CD4-positive, alpha-beta memory T cell (primary cell): Measurements from ENCODE around the gene NPC2. TPM values are rescaled to one million over a fixed set of nuclear protein-coding genes. Genes with fewer than 3 reads are reported as not detected.

Experiments
- CTCF ChIA-PET: fragments of 350-600 bp; sonication (Branson Sonifier 250); formaldehyde crosslinking; loops from one replicate; lab custom pipeline; 2021; ENCODE audit warnings: inconsistent platforms; ENCODE audit not compliant: partially characterized antibody; lab: Charles Lee
- POLR2A ChIA-PET: fragments of 350-600 bp; sonication (Branson Sonifier 250); formaldehyde crosslinking; loops from one replicate; lab custom pipeline; 2021; ENCODE audit not compliant: partially characterized antibody; lab: Charles Lee
- DNase-seq, 5 donors: peaks; one replicate each; pipeline versions ENCODE4 v3.0.0 to v3.0.0-alpha.2; 2020 to 2022; ENCODE audit warnings: mixed read lengths in 1 of 5
- H3K27ac ChIP-seq: one replicate; pipeline ENCODE4 v1.7.0; 2013; ENCODE audit warnings: low read depth, low read length
- H3K27me3 ChIP-seq: 2 replicates; pipeline ENCODE4 v1.7.0; 2013; ENCODE audit warnings: mild to moderate bottlenecking, low read length, moderate library complexity; ENCODE audit not compliant: insufficient read depth
- H3K36me3 ChIP-seq: 2 replicates; pipeline ENCODE4 v1.7.0; 2013; ENCODE audit warnings: mild to moderate bottlenecking, low read length, moderate library complexity; ENCODE audit not compliant: insufficient read depth
- H3K4me1 ChIP-seq: 2 replicates; pipeline ENCODE4 v1.7.0; 2013; ENCODE audit warnings: mild to moderate bottlenecking, low read length, moderate library complexity; ENCODE audit not compliant: insufficient read depth
- H3K4me3 ChIP-seq, 2 donors: one replicate each; pipeline ENCODE4 v1.7.0; 2013; ENCODE audit warnings: low read length in 2 of 2, mild to moderate bottlenecking in 1 of 2
- H3K9me3 ChIP-seq, 2 donors: one replicate each; pipeline ENCODE4 v1.7.0; 2013; ENCODE audit warnings: low read length in 2 of 2, control low read depth in 1 of 2; ENCODE audit not compliant: control insufficient read depth in 1 of 2
- H3K27ac Mint-ChIP-seq, 7 donors: one replicate each; pipeline ENCODE4 v1.8.0; 2020 to 2021; ENCODE audit warnings: mixed read lengths in 7 of 7, mild to moderate bottlenecking in 6 of 7, inconsistent platforms in 3 of 7, moderate library complexity in 3 of 7
- H3K27me3 Mint-ChIP-seq, 2 donors: one replicate each; pipeline ENCODE4 v1.8.0; 2020 to 2021; ENCODE audit warnings: mixed read lengths in 2 of 2
- H3K36me3 Mint-ChIP-seq, 2 donors: one replicate each; pipeline ENCODE4 v1.8.0; 2020 to 2021; ENCODE audit warnings: mixed read lengths in 2 of 2, inconsistent platforms in 1 of 2, mild to moderate bottlenecking in 1 of 2
- H3K4me1 Mint-ChIP-seq, 4 donors: one replicate each; pipeline ENCODE4 v1.8.0; 2020 to 2021; ENCODE audit warnings: mixed read lengths in 4 of 4, mild to moderate bottlenecking in 1 of 4
- H3K4me3 Mint-ChIP-seq, 8 donors: one replicate each; pipeline ENCODE4 v1.8.0; 2020 to 2021; ENCODE audit warnings: mixed read lengths in 8 of 8, mild to moderate bottlenecking in 7 of 8, moderate library complexity in 6 of 8, inconsistent platforms in 3 of 8
- H3K9me3 Mint-ChIP-seq, 8 donors: one replicate each; pipeline ENCODE4 v1.8.0; 2020 to 2021; ENCODE audit warnings: mixed read lengths in 8 of 8, mild to moderate bottlenecking in 5 of 8, inconsistent platforms in 3 of 8, moderate library complexity in 1 of 8
- intact Hi-C: fragments of 100-400 bp; cut with micrococcal nuclease; formaldehyde crosslinking; loops from one replicate; pipeline ENCODE4 v1.15.1; 2023
- polyA plus RNA-seq, 2 donors: library from polyadenylated mRNA; unstranded; fragments of 300-500 nt; fragmentation: Illumina TruSeq; gene quantifications; one replicate each; pipeline ENCODE4 v1.2.3, GENCODE V29; 2021
- total RNA-seq, 2 experiments: library from RNA; stranded (reverse); gene quantifications; one replicate each; pipeline ENCODE4 v1.2.3, GENCODE V29; 2021

Gene NPC2
- total and polyA plus RNA-seq, 4 experiments from 2014 or later = 50.9 to 89.9 (median 68.8) TPM

DNA sequence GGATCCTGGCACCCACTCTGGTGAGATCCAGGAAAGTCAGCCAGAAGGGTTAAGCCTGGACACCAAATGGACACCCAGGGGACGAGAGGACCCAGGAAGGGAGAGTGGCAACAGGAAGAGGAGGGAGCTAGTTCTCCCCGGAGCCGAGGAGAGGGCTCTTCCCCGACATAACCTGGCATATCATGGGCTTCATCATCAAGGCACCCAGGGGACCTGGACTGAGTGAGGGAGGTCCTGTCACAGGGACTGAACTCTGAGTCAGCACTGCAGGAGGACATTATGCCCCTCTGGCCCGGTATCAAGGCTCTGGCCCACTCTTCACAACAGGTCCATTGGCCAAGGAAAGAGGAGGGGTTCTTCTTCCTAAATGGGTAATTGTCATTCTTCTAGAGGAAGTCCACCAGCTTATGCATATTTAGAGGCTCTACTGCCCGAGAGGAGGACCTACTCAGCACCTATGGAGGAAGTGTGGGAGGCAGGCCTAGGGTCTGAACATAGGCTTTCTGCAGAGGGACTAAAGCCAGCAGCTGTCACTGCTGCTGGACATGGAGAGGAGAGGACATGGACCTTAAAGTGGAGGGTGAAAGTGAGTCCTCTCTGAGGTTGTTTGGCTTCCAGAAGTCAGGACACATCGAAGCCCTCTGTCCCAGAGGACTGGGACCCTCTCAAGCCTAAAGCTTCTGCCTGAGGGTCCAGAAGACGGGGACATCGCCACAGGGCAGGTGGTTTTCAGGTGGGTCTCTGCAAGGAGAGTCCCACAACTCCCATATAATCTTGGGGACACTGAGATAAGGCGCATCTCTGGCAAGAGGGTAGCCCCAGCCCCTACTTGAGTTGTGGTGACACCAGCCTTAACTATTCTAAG is 19.1 kb upstream of the NPC2 start:
- Mint-ChIP-seq H3K9me3 (peaks cover 0 to 2% (median 0%) of the 10 kb centered on the region in 8 donors), H3K4me3 (no peak overlapping the region), H3K36me3 (no peaks in the 10 kb centered on the region), H3K4me1 (peaks cover 0 to 19% (median 11%) of the 10 kb centered on the region in 4 donors), H3K27me3 (peaks cover 0 to 18% of the 10 kb centered on the region in 2 donors), H3K27ac (no peak overlapping the region)
- intact Hi-C loops = no loop called here
- H3K9me3 ChIP-seq = no peaks in the 10 kb centered on the region
- H3K4me3 ChIP-seq = no peak overlapping the region
- ChIA-PET POLR2A (no interaction called here), CTCF (interaction anchor here (1.5 kb wide), 1 partner anchor 10 kb away, joined by 4 read pairs; no protein-coding TSS in a partner anchor)
- H3K4me1 ChIP-seq = peaks cover 8% of the 10 kb centered on the region
- DNase-seq = no peak
- no peaks in the 10 kb centered on the region for H3K27me3 ChIP-seq
- no peaks in the 10 kb centered on the region for H3K36me3 ChIP-seq
- H3K27ac ChIP-seq = no peak overlapping the region

DNA sequence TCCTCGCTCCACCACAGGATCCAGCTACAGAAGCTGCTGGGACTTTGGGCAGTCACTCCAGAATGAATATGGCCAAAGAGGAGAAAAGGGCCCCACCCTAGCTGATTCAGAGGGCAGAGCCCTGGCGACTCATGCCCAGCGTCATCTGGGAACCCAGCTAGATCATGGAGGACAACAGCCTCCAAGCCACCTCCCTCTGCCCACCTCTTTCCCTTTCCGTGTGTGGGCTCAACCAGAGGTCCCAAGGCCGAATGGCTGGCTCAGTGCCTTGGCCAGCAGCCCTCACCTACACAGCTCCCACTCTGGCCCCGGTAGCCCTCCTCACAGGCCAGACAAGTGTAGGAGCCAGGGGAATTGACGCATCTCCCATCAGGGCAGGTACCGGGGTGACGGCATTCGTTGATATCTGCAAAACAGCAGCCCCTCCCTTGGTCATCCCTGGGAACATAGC is 17.9 kb upstream of the NPC2 start:
- Histone ChIP-seq H3K36me3 (no peaks in the 10 kb centered on the region), H3K27ac (no peak overlapping the region), H3K27me3 (no peaks in the 10 kb centered on the region), H3K4me1 (peaks cover 8% of the 10 kb centered on the region), H3K4me3 (no peak overlapping the region), H3K9me3 (no peaks in the 10 kb centered on the region)
- peaks cover 0 to 15% (median 11%) of the 10 kb centered on the region in 4 donors for H3K4me1 Mint-ChIP-seq
- H3K27ac Mint-ChIP-seq = no peak overlapping the region
- no peaks in the 10 kb centered on the region for H3K36me3 Mint-ChIP-seq
- ChIA-PET CTCF (interaction anchor here (1.5 kb wide), 1 partner anchor 8 kb away, joined by 4 read pairs; no protein-coding TSS in a partner anchor), POLR2A (no interaction called here)
- H3K4me3 Mint-ChIP-seq = no peak overlapping the region
- no peak for DNase-seq
- peaks cover 0 to 16% of the 10 kb centered on the region in 2 donors for H3K27me3 Mint-ChIP-seq
- peaks cover 0 to 2% (median 0%) of the 10 kb centered on the region in 8 donors for H3K9me3 Mint-ChIP-seq
- intact Hi-C loops = no loop called here

DNA sequence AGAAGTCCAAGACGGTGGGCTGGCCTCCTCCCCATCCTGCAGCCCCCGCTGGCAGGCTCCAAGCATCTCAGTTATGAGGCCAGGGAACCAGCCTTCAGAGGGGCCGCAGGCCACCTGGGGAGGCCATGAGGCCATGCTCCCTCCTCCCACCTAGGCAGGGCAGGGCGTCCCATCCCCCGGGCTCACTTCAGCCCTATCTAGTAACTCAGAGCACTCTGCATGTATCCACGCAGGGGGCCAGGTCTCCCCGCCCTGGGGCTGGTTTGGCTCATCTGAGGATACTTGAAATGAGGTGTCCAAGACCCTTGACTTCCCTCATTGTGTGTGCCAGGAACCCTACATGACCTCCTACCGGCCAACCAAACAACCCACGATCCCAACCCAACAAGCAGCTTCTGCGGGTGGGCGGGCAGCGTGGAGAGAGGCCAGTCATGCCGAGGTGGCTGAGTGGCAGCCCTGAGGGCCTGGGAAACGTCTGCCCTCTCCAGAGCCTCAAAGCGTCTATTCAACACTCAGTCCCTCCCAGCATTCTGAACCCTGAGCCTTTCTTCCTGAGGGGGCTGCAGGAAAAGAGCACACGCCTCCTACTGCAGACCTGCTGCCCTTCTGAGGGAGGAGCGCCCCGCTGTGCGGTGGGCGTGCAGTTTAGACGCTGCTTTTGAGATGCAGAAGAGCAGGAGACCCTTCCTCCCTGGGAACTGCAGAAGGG is 17.3 kb upstream of the NPC2 start:
- Mint-ChIP-seq H3K27ac (no peak overlapping the region), H3K4me1 (peaks cover 0 to 15% (median 10%) of the 10 kb centered on the region in 4 donors), H3K27me3 (peaks cover 0 to 16% of the 10 kb centered on the region in 2 donors), H3K4me3 (no peak overlapping the region), H3K36me3 (no peaks in the 10 kb centered on the region), H3K9me3 (peaks cover 0 to 2% (median 0%) of the 10 kb centered on the region in 8 donors)
- intact Hi-C loops = no loop called here
- Histone ChIP-seq H3K4me3 (no peak overlapping the region), H3K4me1 (peaks cover 8% of the 10 kb centered on the region), H3K36me3 (no peaks in the 10 kb centered on the region), H3K27me3 (no peaks in the 10 kb centered on the region), H3K27ac (no peak overlapping the region), H3K9me3 (no peaks in the 10 kb centered on the region)
- ChIA-PET CTCF (no interaction called here), POLR2A (no interaction called here)
- no peak for DNase-seq

DNA sequence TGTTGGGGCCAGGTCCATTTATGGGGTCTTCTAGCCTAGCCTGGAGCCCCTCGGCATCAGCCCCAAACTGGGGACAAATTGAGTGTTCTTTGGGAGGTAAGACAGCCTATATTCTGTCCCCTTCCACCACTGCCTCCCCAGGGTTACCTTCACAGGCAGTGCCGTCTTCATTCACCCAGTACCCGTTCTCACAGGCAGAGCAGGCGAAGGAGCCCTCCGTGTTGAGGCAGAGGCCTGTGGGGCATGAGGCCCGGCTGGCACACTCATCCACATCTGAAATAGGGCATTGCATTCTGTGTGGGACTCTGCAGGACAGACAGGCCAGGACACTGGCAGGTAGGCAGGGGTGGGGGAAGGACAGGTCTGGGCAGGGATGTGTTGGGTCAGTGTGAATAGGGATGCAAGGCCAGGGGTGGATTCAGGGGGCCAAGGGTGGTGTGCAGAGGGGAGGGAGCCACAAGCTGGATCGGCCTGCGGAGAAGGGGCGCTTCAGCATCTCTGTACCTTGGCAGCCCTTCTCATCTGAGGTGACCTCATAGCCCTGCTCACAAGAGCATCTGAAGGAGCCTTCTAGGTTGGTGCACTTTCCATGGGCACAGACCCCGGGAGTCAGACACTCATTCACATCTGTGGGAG is 16.6 kb upstream of the NPC2 start:
- ChIA-PET CTCF (no interaction called here), POLR2A (no interaction called here)
- no peak overlapping the region for H3K4me3 Mint-ChIP-seq
- Histone ChIP-seq H3K4me3 (no peak overlapping the region), H3K27me3 (no peaks in the 10 kb centered on the region), H3K36me3 (no peaks in the 10 kb centered on the region), H3K27ac (no peak overlapping the region), H3K9me3 (no peaks in the 10 kb centered on the region), H3K4me1 (peaks cover 6% of the 10 kb centered on the region)
- peaks cover 0 to 11% (median 7%) of the 10 kb centered on the region in 4 donors for H3K4me1 Mint-ChIP-seq
- no peak for DNase-seq
- no peak overlapping the region for H3K27ac Mint-ChIP-seq
- no peaks in the 10 kb centered on the region for H3K36me3 Mint-ChIP-seq
- intact Hi-C loops = no loop called here
- peaks cover 0 to 16% of the 10 kb centered on the region in 2 donors for H3K27me3 Mint-ChIP-seq
- H3K9me3 Mint-ChIP-seq = peaks cover 0 to 2% (median 0%) of the 10 kb centered on the region in 8 donors

DNA sequence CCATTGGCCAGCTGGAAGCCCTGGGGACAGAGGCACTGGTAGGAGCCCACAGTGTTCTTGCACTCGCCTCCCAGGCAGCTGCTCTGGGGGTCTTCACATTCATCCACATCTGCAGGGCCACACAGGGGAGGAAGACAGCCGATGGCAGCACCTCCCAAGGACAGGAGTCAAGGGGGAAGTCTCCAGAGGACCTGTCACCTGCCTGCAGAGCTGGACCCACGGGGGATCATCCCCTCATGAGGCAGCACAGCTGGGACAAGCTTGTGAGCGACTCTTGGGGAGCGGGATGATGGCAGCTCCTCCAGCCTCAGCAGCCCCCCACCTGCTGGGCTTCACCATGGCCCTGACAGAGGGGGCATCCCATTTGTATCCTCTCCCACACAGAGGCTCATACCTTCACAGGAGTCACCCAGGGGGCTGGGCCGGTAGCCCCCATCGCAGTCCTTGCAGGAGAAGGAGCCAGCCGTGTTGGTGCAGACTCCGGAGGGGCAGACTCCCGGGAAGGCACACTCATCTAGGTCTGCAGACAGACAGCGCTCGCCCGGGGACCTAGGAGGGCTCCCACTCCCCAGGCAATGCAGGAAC is 15.8 kb upstream of the NPC2 start:
- ChIA-PET POLR2A (no interaction called here), CTCF (no interaction called here)
- Histone ChIP-seq H3K27ac (no peak overlapping the region), H3K27me3 (no peaks in the 10 kb centered on the region), H3K4me1 (no peaks in the 10 kb centered on the region), H3K36me3 (no peaks in the 10 kb centered on the region), H3K4me3 (no peak overlapping the region), H3K9me3 (no peaks in the 10 kb centered on the region)
- peaks cover 0 to 2% (median 0%) of the 10 kb centered on the region in 8 donors for H3K9me3 Mint-ChIP-seq
- H3K36me3 Mint-ChIP-seq = no peaks in the 10 kb centered on the region
- DNase-seq = no peak
- H3K4me1 Mint-ChIP-seq = peaks cover 0 to 4% (median 2%) of the 10 kb centered on the region in 4 donors
- H3K4me3 Mint-ChIP-seq = no peak overlapping the region
- intact Hi-C loops = no loop called here
- H3K27me3 Mint-ChIP-seq = peaks cover 0 to 16% of the 10 kb centered on the region in 2 donors
- H3K27ac Mint-ChIP-seq = no peak overlapping the region

DNA sequence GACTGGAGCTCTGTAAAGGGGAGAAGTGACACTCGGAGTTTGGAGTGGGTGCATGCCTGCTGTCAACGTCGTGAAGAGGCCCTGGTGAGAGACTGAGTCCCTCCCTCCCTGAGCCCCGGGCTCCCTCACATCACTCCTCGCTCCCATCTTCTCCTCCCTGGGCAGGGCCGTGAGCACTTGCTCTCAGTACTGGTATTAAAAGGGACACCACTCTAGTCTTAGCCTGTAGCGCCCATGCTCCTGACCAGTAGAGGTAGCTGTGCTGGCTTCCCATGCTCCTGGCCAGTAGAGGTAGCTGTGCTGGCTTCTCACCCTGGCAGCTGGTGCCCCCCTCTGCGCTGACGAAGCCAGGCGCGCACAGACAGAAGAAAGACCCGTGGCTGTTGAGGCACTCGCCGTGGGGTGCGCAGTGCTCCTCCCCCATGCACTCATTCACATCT is 15.2 kb upstream of the NPC2 start:
- Histone ChIP-seq H3K27me3 (no peaks in the 10 kb centered on the region), H3K27ac (no peak overlapping the region), H3K9me3 (no peaks in the 10 kb centered on the region), H3K36me3 (no peaks in the 10 kb centered on the region), H3K4me1 (no peaks in the 10 kb centered on the region), H3K4me3 (no peak overlapping the region)
- no peaks in the 10 kb centered on the region for H3K36me3 Mint-ChIP-seq
- H3K9me3 Mint-ChIP-seq = peaks cover 0 to 2% (median 0%) of the 10 kb centered on the region in 8 donors
- H3K4me3 Mint-ChIP-seq = no peak overlapping the region
- intact Hi-C loops = no loop called here
- ChIA-PET POLR2A (no interaction called here), CTCF (no interaction called here)
- H3K4me1 Mint-ChIP-seq = no peaks in the 10 kb centered on the region
- no peak overlapping the region for H3K27ac Mint-ChIP-seq
- H3K27me3 Mint-ChIP-seq = peaks cover 0 to 14% of the 10 kb centered on the region in 2 donors
- DNase-seq = no peak
